ENCODE measurements around the gene DMRTB1.
A peak's percentile ranks its signal among the peaks of the same experiment; 100 is the strongest.
"Not testable (repeated sequence)": the region's sequence is repeated elsewhere in the genome, so short reads cannot be mapped to it uniquely, and the experiment has no call there.

The DMRTB1 gene

GRCh38 chr1:53459321-53460175 is at the start of gene DMRTB1:
TSS of gene DMRTB1 (plus strand) at chr1:53459399. CDS start at chr1:53459454, 55 bp downstream.
- DNase-seq (ENCODE audit: low read depth in 3 of 3) = no peak

DNA sequence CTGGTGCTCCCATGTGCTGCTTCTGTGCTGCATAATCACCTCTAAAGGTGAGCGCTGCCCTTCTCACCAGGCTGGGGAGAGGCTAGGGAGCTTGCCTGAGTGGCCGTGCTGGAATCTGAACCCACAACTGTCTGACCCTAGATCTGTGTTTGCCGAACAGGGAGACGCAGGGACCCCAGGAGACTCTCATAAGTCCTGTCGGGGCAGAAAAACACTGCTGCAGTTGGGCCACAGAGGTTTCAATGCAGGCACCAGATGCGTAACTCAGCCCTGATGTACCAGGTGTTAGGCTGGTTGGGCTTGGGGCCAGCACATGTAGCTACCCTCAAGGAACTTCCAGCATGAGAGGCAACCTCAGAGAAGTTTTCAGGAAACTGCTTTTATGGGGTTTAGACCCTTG is 49.5 kb upstream of the DMRTB1 start:
- no peak for DNase-seq (ENCODE audit: low read depth in 3 of 3)

GRCh38 chr1:53410100-53410541 is 49.1 kb upstream of the DMRTB1 start:
- no peak for DNase-seq (ENCODE audit: low read depth in 3 of 3)

DNA sequence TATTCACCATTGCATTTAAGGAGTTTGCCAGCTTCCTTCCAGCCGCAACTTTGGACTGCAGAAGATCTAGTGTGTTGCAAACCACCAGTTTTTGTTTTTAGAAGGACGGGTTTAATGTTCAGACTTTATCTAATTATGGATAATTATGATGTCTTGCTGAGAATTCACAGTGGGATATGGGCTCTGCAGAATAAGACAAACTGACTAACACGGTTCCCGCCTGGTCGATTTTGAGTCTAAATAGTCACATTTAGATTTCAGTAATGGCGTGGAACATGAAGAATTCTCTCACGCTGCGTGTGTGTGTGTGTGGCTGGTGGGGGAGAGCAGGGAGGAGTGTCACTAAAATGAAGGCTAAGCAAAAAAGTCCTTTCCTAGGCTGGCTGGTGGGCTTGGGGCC is 48.5 kb upstream of the DMRTB1 start:
- DNase-seq (ENCODE audit: low read depth in 3 of 3) = no peak

- no peak for DNase-seq (ENCODE audit: low read depth in 3 of 3)
Observed at GRCh38 chr1:53411541-53412152, 47.6 kb upstream of the DMRTB1 start.

DNA sequence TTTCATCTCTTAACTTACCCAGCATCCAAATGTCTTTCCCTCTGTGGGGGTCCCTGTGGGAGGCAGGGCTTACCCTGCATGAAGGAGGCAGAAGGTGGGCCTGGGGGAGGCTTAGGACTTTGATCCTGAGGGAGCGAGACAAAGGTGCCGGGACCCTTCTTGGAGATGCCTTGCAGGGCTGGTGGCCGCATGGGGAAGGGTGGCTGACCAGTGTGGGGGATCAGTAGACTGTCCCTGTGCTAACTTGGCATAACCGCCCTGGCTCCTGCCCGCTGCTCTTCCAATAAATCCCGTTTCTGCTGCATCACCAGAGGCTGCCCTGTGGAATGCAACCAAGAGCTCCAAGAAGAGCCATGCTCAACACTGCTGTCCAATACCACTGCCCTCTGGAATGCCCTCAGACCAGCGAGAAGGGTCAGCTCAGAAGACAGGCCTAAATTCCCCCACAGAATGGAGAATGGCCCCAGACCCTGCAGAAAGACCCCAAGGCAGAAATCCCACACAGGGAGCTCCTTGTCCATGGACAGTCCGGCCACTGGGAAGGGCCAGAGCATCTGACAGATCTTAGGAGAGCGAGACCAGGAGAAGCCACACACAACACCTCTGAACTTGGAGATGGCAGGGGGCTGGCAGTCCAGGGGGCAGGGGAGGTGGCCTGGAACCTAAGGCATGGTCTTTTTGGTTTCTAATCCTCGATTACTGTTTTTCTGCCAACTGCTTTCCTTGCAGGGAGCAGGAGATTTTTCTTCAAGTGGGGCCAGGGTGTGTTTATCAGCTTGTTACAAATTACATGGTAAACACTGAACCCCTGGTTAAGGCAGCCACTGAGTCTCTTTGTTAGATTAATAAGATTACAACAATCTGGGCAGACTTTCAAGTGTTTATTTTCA is 46.7 kb upstream of the DMRTB1 start:
- no peak for DNase-seq (ENCODE audit: low read depth in 3 of 3)

DNA sequence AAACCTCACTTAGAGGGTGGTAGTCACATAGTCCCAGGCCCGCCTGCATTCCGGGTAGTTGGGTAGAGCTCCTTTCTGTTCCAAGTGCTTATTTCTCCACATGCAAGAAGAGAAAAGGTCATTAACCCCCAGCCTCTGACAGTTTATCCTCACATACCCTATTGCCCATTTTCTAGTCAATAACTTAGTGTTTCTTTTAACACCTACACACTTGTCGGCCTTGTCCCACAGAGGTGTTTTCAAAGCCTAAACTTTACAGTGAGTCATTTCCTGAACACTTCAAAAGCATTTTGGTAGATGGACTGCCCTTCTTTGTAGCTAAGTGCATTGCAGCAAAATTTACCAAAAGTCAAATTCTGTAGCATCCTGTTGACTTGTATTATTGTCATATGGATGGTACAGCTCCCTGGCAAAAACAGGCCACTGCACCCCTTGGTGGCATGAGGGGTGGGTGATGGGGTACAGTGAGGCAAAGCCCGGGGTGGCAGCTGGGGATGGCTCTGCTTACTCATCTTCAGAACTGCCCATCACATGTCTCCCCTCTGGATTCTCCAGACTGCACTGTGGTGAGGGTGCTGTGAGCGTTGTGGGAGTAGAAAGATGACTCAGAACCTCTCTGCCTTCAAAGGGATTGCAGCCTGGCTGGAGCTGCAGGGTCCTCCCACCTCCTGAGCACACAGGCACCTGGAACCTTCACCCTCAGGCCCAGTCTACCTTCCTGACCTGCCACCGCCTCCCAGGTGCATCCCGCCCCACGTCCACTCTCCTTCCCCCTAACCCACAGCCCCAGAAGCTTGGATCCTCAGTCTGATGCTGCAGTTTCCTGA is 45.8 kb upstream of the DMRTB1 start:
- DNase-seq (ENCODE audit: low read depth in 3 of 3) = peak; percentile 20 to 52 (median 24)

GRCh38 chr1:53414632-53415031 is 44.6 kb upstream of the DMRTB1 start:
- no peak for DNase-seq (ENCODE audit: low read depth in 3 of 3)

GRCh38 chr1:53415432-53415831 is 43.8 kb upstream of the DMRTB1 start:
- DNase-seq (ENCODE audit: low read depth in 3 of 3) = no peak

GRCh38 chr1:53416269-53416813 is 42.9 kb upstream of the DMRTB1 start:
- no peak for DNase-seq (ENCODE audit: low read depth in 3 of 3)

DNA sequence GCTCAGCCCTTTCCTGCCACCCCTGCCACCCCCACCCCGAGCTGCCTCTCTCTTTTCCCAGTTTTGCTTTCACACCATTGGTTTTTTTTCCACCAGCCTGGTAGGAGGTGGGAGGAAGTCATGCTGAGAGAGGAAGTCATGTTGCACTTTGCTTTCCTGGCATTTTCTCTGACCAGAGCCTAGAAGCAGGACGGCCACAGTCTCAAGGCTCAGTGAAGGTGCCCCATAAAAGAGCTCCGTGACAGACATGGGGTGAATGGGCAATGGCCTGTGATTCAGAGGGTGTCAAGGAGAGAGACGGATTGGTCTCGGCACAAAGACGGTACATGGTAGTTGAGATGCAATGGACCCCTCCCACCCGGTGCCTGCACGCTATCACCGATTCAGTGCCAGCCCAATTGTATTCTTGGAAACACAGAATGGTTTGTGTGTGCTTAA is 42.1 kb upstream of the DMRTB1 start:
- DNase-seq (ENCODE audit: low read depth in 3 of 3) = no peak

DNA sequence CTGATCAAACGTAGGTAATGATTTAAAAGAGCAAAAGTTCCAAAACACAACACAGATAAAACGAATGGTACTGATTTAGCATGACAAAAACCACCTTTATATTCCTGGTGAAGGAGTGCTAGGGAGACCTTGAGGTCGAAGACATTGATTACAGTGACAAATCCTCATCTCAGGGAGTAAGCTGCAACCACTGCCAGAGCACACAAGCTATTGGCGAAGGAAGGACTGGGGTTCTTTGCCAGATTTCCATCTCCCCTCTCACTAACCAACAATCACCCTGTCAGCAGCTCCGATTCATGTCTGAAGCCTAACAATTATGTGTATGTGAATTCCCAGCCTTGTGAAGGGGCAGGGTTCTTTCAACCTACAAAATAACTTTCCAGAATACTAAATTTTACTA is 40.2 kb upstream of the DMRTB1 start:
- DNase-seq (ENCODE audit: low read depth in 3 of 3) = no peak

DNA sequence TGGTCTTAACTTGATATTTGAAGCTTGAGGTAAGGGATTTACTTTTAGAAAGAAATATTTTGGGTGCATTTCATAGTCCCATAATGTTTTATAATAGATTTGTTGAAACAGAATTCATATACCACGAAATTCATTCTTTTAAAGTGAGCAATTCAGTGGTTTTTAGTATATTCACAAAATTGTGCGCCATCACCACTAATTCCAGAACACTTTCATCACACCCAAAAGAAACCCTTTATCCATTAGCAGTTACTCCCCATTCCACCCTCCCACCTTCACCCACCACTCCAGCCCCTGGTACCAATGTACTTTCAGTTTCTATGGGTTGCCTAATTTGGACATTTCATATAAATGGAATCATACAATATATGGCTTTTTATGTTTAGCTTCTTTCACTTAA is 38.9 kb upstream of the DMRTB1 start:
- DNase-seq (ENCODE audit: low read depth in 3 of 3) = no peak

DNA sequence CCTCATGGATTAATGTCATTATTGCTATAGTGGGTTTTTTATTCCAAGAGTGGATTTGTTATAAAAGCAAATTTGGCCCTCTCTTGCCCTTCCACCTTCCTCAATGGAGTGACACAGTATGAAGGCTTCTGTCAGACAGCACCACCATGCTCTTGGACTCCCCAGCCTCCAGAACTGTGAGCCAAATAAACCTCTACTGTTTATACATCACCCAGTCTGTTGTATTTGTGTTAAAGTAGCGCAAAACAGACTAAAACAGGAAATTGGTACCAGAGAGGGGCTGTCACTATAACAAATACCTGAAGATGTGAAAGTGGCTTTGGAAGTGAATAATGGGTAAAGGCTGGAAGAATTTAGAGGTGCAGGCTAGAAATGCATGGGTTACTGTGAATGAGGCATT is 38.0 kb upstream of the DMRTB1 start:
- DNase-seq (ENCODE audit: low read depth in 3 of 3) = no peak

GRCh38 chr1:53430261-53430660 is 28.9 kb upstream of the DMRTB1 start:
- no peak for DNase-seq (ENCODE audit: low read depth in 3 of 3)

DNA sequence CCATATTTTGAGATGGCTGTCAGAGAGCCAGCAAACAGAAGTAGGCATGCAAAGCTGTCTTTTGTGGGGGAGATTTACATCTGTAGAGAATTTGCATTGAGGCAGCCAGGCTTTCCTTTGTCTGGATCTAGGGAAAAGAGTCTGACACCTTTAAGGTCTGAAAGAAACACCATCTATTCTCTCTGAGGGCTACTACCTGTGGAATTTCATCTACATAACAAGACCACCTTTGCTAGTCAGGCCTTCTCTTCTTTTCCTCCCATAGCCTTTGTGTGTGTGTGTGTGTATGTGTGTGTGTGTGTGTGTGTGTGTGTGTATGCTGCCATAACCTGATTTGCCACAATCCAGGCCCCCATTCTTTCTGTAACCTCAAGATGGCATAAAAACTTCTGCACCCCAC is 28.4 kb upstream of the DMRTB1 start:
- DNase-seq (ENCODE audit: low read depth in 3 of 3) = no peak

DNA sequence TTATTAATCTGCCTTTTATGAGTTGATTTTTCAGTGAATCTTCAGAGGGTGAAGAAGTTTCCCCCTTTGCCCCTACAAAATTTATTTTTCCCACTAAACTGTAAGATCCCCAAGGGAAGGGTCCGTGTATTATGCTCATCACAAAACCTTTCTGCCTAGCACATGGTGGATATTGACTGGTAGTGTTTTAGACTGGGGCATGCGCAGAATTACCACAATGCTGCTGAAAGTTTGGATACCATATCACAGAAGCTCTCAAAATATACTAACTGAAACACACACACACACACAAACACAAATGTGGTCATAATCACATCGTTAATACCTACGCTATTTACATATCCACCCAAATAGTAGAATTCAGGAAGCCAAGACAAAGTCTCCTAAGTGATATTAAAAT is 28.0 kb upstream of the DMRTB1 start:
- DNase-seq (ENCODE audit: low read depth in 3 of 3) = no peak

GRCh38 chr1:53431805-53432565 is 27.2 kb upstream of the DMRTB1 start:
- DNase-seq (ENCODE audit: low read depth in 3 of 3) = no peak

- no peak for DNase-seq (ENCODE audit: low read depth in 3 of 3)
Observed at GRCh38 chr1:53432611-53433010, 26.6 kb upstream of the DMRTB1 start.

GRCh38 chr1:53434405-53435007 is 24.7 kb upstream of the DMRTB1 start:
- DNase-seq (ENCODE audit: low read depth in 3 of 3) = not testable (repeated sequence)

All from stimulated activated CD4-positive, alpha-beta T cell treated with anti-CD3 and anti-CD28 coated beads, TNF-alpha, amount 100 ng/mL, for 24 hours (primary cell).